H1 (cell line): Measurements from ENCODE around the gene AEBP1. TPM values are rescaled to one million over a fixed set of nuclear protein-coding genes. Genes with fewer than 3 reads are reported as not detected.

Source experiments
- CTCF ChIA-PET: fragments of 300-600 bp; sonication (Branson Sonifier 250); formaldehyde crosslinking; loops from one replicate; lab custom pipeline; 2021; ENCODE audit not compliant: partially characterized antibody; lab: Charles Lee
- POLR2A ChIA-PET: fragments of 300-600 bp; sonication (Branson Sonifier 250); formaldehyde crosslinking; loops from one replicate; lab custom pipeline; 2021; ENCODE audit warnings: inconsistent platforms; ENCODE audit not compliant: partially characterized antibody; lab: Charles Lee
- DNase-seq, 2 experiments: peaks; one replicate each; pipeline versions ENCODE4 v3.0.0 to v3.0.0-alpha.2; 2010 to 2022; ENCODE audit warnings: low spot score in 2 of 2, low read depth in 1 of 2, mixed read lengths in 1 of 2
- FAIRE-seq: peaks from 2 replicates; lab custom pipeline; 2011; peaks lifted over from hg19 to GRCh38; lab: Jason Lieb, UNC
- H2AFZ ChIP-seq: 2 replicates; pipeline ENCODE4 v1.8.1; 2012; ENCODE audit warnings: low read length, inconsistent platforms
- H2AK5ac ChIP-seq: 2 replicates; pipeline ENCODE4 v1.6.1; 2013; ENCODE audit warnings: low read depth, low read length
- H2BK120ac ChIP-seq: replicated peaks from 2 replicates; pipeline ENCODE3; 2013; ENCODE audit warnings: low read depth, low read length, inconsistent platforms
- H2BK12ac ChIP-seq: 2 replicates; pipeline ENCODE4 v1.6.1; 2013; ENCODE audit warnings: low read depth, low read length
- H2BK15ac ChIP-seq: 2 replicates; pipeline ENCODE4 v1.6.1; 2013; ENCODE audit warnings: low read length
- H2BK20ac ChIP-seq: 2 replicates; pipeline ENCODE4 v1.6.1; 2013; ENCODE audit warnings: low read length
- H2BK5ac ChIP-seq: 2 replicates; pipeline ENCODE4 v1.6.1; 2013; ENCODE audit warnings: low read depth, low read length
- H3K14ac ChIP-seq: 2 replicates; pipeline ENCODE4 v1.6.1; 2013; ENCODE audit warnings: inconsistent platforms; ENCODE audit not compliant: insufficient read length
- H3K18ac ChIP-seq: 2 replicates; pipeline ENCODE4 v1.6.1; 2013; ENCODE audit warnings: low read length; ENCODE audit errors: extremely low read depth
- H3K23ac ChIP-seq: 2 replicates; pipeline ENCODE4 v1.6.1; 2013; ENCODE audit warnings: inconsistent platforms; ENCODE audit not compliant: insufficient read length
- H3K23me2 ChIP-seq: 2 replicates; pipeline ENCODE4 v1.6.1; 2013; ENCODE audit warnings: low read depth, low read length
- H3K27ac ChIP-seq: 2 replicates; pipeline ENCODE4 v1.6.1; 2011; ENCODE audit warnings: low read depth, low read length, inconsistent platforms
- H3K27me3 ChIP-seq, 4 experiments: replicated peaks in 1 of 4; 1 replicate in 1 of 4; 2 replicates in 3 of 4; pipeline versions ENCODE4 v1.6.1 to v1.8.1; 2011 to 2013; ENCODE audit warnings: low read length in 3 of 4, mild to moderate bottlenecking in 3 of 4, inconsistent platforms in 2 of 4, mixed read lengths in 2 of 4, moderate library complexity in 1 of 4; ENCODE audit not compliant: control insufficient read depth in 3 of 4, insufficient read depth in 3 of 4; ENCODE audit errors: extremely low read depth in 1 of 4
- H3K36me3 ChIP-seq, 4 experiments: 2 replicates each; pipeline versions ENCODE4 v1.6.1 to v1.8.1; 2011 to 2013; ENCODE audit warnings: mild to moderate bottlenecking in 4 of 4, low read length in 3 of 4, moderate library complexity in 2 of 4, control low read depth in 1 of 4, inconsistent platforms in 1 of 4; ENCODE audit not compliant: insufficient read depth in 4 of 4, control insufficient read depth in 2 of 4
- H3K4ac ChIP-seq: replicated peaks from 2 replicates; pipeline ENCODE3; 2013; ENCODE audit warnings: low read length, low read depth, mixed read lengths, inconsistent platforms; ENCODE audit not compliant: insufficient read length
- H3K4me1 ChIP-seq, 4 experiments: replicated peaks in 1 of 4; 1 replicate in 1 of 4; 2 replicates in 3 of 4; pipeline versions ENCODE4 v1.6.1 to v1.8.1; 2011 to 2013; ENCODE audit warnings: low read length in 3 of 4, inconsistent platforms in 2 of 4, mixed read lengths in 1 of 4; ENCODE audit not compliant: insufficient read depth in 4 of 4, control insufficient read depth in 3 of 4
- H3K4me2 ChIP-seq, 2 experiments: 2 replicates each; pipeline versions ENCODE4 v1.6.1 to v1.8.1; 2011 to 2013; ENCODE audit warnings: low read depth in 2 of 2, low read length in 2 of 2, control low read depth in 1 of 2, inconsistent platforms in 1 of 2, mild to moderate bottlenecking in 1 of 2; ENCODE audit not compliant: insufficient read depth in 1 of 2
- H3K4me3 ChIP-seq, 4 experiments: fragments of 200-600, 300-600 bp in 1 of 4; sonication (generic), shearing (Covaris generic), sonication (Bioruptor Twin) in 1 of 4; 2 replicates each; pipeline versions ENCODE4 v1.5.1 to v1.8.1; 2011 to 2016; ENCODE audit warnings: low read length in 4 of 4, low read depth in 3 of 4, control low read depth in 2 of 4, inconsistent platforms in 2 of 4, mild to moderate bottlenecking in 2 of 4, mixed read lengths in 1 of 4, moderate library complexity in 1 of 4; ENCODE audit not compliant: insufficient read depth in 2 of 4; ENCODE audit errors: extremely low read depth in 1 of 4
- H3K56ac ChIP-seq: replicated peaks from 2 replicates; pipeline ENCODE3; 2013; ENCODE audit warnings: low read depth, mild to moderate bottlenecking, mixed read lengths, low read length, inconsistent platforms; ENCODE audit not compliant: insufficient read length
- H3K79me1 ChIP-seq: 2 replicates; pipeline ENCODE4 v1.6.1; 2013; ENCODE audit warnings: low read depth, low read length, control low read depth
- H3K79me2 ChIP-seq, 2 experiments: 2 replicates each; pipeline versions ENCODE4 v1.6.1 to v1.8.1; 2012 to 2013; ENCODE audit warnings: low read length in 2 of 2, mild to moderate bottlenecking in 2 of 2, inconsistent platforms in 1 of 2; ENCODE audit not compliant: insufficient read depth in 2 of 2, control insufficient read depth in 1 of 2
- H3K9ac ChIP-seq, 4 experiments: replicated peaks in 1 of 4; 1 replicate in 1 of 4; 2 replicates in 3 of 4; pipeline versions ENCODE4 v1.6.1 to v1.8.1; 2011 to 2013; ENCODE audit warnings: low read depth in 3 of 4, low read length in 3 of 4, control low read depth in 2 of 4, mild to moderate bottlenecking in 2 of 4, moderate library complexity in 2 of 4, inconsistent platforms in 1 of 4; ENCODE audit errors: extremely low read depth in 1 of 4
- H3K9me3 ChIP-seq, 2 experiments: 2 replicates each; pipeline versions ENCODE4 v1.6.1 to v1.8.1; 2012 to 2013; ENCODE audit warnings: mild to moderate bottlenecking in 2 of 2, moderate library complexity in 2 of 2, control low read depth in 1 of 2, inconsistent platforms in 1 of 2, low read depth in 1 of 2, low read length in 1 of 2, mixed read lengths in 1 of 2; ENCODE audit not compliant: insufficient read depth in 2 of 2
- H4K20me1 ChIP-seq, 2 experiments: replicated peaks in 1 of 2; 2 replicates each; pipeline versions ENCODE3 to v1.8.1; 2011 to 2013; ENCODE audit warnings: inconsistent platforms in 2 of 2, low read length in 2 of 2, mild to moderate bottlenecking in 1 of 2; ENCODE audit not compliant: insufficient read depth in 2 of 2, control insufficient read depth in 1 of 2
- H4K5ac ChIP-seq: 2 replicates; pipeline ENCODE4 v1.6.1; 2013; ENCODE audit warnings: low read length, low read depth, mixed read lengths, inconsistent platforms; ENCODE audit not compliant: insufficient read length
- H4K8ac ChIP-seq: 2 replicates; pipeline ENCODE4 v1.8.0; 2013; ENCODE audit warnings: mild to moderate bottlenecking, moderate library complexity, low read length, inconsistent platforms; ENCODE audit not compliant: insufficient read depth; ENCODE audit errors: extremely low read depth
- H4K91ac ChIP-seq: replicated peaks from 2 replicates; pipeline ENCODE3; 2013; ENCODE audit warnings: low read length, mixed read lengths, inconsistent platforms; ENCODE audit not compliant: insufficient read length
- BCL11A ChIP-seq, 2 experiments: IDR thresholded peaks; one replicate each; pipeline ENCODE4 v1.6.1; 2011; ENCODE audit warnings: low read depth in 2 of 2, low read length in 2 of 2, mild to moderate bottlenecking in 2 of 2
- CBX5 ChIP-seq: fragments of 300-800, 300-1000 bp; sonication (generic); IDR thresholded peaks from 2 replicates; pipeline ENCODE4 v1.7.1; 2016; ENCODE audit warnings: antibody characterized with exemption, low read length, low read depth
- CBX8 ChIP-seq: fragments of 300-800, 300-1000 bp; sonication (generic); IDR thresholded peaks from 2 replicates; pipeline ENCODE4 v1.7.1; 2016; ENCODE audit warnings: low read depth, low read length, borderline replicate concordance
- CEBPB ChIP-seq: IDR thresholded peaks from 2 replicates; pipeline ENCODE4 v1.6.1; 2012; ENCODE audit warnings: low read depth, low read length
- E2F6 ChIP-seq: IDR thresholded peaks from 2 replicates; pipeline ENCODE4 v1.6.1; 2012; ENCODE audit warnings: inconsistent platforms
- FOSL1 ChIP-seq: IDR thresholded peaks from 2 replicates; pipeline ENCODE4 v1.6.1; 2011; ENCODE audit warnings: mild to moderate bottlenecking, low read depth, low read length, moderate library complexity; ENCODE audit not compliant: insufficient read depth
- GABPA ChIP-seq: IDR thresholded peaks from 2 replicates; pipeline ENCODE4 v1.6.1; 2011; ENCODE audit warnings: mild to moderate bottlenecking, low read length, moderate library complexity, borderline replicate concordance; ENCODE audit not compliant: insufficient read depth
- GTF2F1 ChIP-seq: IDR thresholded peaks from 2 replicates; pipeline ENCODE4 v1.6.1; 2012; ENCODE audit warnings: low read depth, low read length, improper control_type of control experiment, borderline replicate concordance
- KDM1A ChIP-seq: fragments of 200-600, 300-600 bp; sonication (generic); IDR thresholded peaks from 2 replicates; pipeline ENCODE4 v1.7.1; 2016; ENCODE audit warnings: mild to moderate bottlenecking, low read length, borderline replicate concordance
- KDM5A ChIP-seq: fragments of 200-600 bp; IDR thresholded peaks from 2 replicates; pipeline ENCODE4 v1.7.1; 2012; ENCODE audit warnings: mild to moderate bottlenecking, low read length, inconsistent platforms, mixed read lengths
- NRF1 ChIP-seq: IDR thresholded peaks from 2 replicates; pipeline ENCODE4 v1.6.1; 2011; ENCODE audit warnings: mild to moderate bottlenecking, low read depth, low read length, improper control_type of control experiment
- RFX5 ChIP-seq: IDR thresholded peaks from 2 replicates; pipeline ENCODE4 v1.6.1; 2011; ENCODE audit warnings: low read depth, low read length, improper control_type of control experiment, borderline replicate concordance
- RXRA ChIP-seq: IDR thresholded peaks from 2 replicates; pipeline ENCODE4 v1.6.1; 2011; ENCODE audit warnings: low read depth, mild to moderate bottlenecking, low read length, moderate library complexity; ENCODE audit not compliant: insufficient read depth
- SIRT6 ChIP-seq: IDR thresholded peaks from one replicate; pipeline ENCODE4 v1.7.1; 2012; ENCODE audit warnings: low read length, inconsistent platforms
- WGBS, 2 experiments: shearing (Covaris generic) in 1 of 2; methylation state at CpG; one replicate each; pipeline versions ENCODE4 v1.1.6 to v1.1.7; 2013 to 2015; ENCODE audit warnings: low lambda C conversion rate in 2 of 2, mixed read lengths in 2 of 2, inconsistent platforms in 1 of 2, low coverage in 1 of 2, missing lambda C conversion rate in 1 of 2; ENCODE audit not compliant: insufficient replicate concordance in 2 of 2, insufficient coverage in 1 of 2, insufficient read length in 1 of 2; ENCODE audit errors: extremely low coverage in 1 of 2, missing lambda C conversion rate in 1 of 2; 5-methylcytosine and 5-hydroxymethylcytosine counted together
- polyA plus RNA-seq, 7 experiments: library from polyadenylated mRNA; depleted of rRNA in 3 of 7; stranded (reverse) in 5 of 7; unstranded in 2 of 7; fragments of >200 nt in 5 of 7; fragments of 200-250 nt in 2 of 7; gene quantifications; 1 replicate in 5 of 7; 2 replicates in 1 of 7; 4 replicates in 1 of 7; pipeline versions ENCODE4 v1.2.1 to v1.2.3, GENCODE V29; 2011 to 2013; ENCODE audit warnings: missing spikeins in 2 of 7, mixed read lengths in 2 of 7
- total RNA-seq: library from RNA; stranded (reverse); fragmentation: NEBNext Ultra II Directional; extraction: Animal tissue kit (Norgen Biotek cat#: 25700); gene quantifications from 2 replicates; pipeline ENCODE4 v1.2.1, GENCODE V29; 2021

AEBP1 gene
- total and polyA plus RNA-seq, 2 of the 8 experiments (the other 6 are each of a cell fraction or from before 2014, with no cell fraction given): 10.4 to 41.2 TPM

GRCh38 chr7:44078521-44078920 is 25.6 kb upstream of the AEBP1 start:
- ChIA-PET POLR2A (interaction anchor here (1.0 to 5.5 kb wide), 2 partner anchors 8 to 13 kb away, joined by 3 to 48 read pairs; partner anchors contain the start of gene PGAM2), CTCF (interaction anchor here (0.9 to 1.0 kb wide), 2 partner anchors 15 to 118 kb away, joined by 3 to 4 read pairs; no protein-coding TSS in a partner anchor)
- Histone ChIP-seq H2BK12ac (no peak overlapping the region), H4K20me1 (peaks cover 0 to 8% of the 10 kb centered on the region in 2 experiments), H3K4me3 (no peak overlapping the region), H3K27me3 (no peaks in the 10 kb centered on the region; a peak in 1 of 7 replicates), H3K4me1 (no peaks in the 10 kb centered on the region), H4K91ac (no peak overlapping the region), H3K4me2 (no peak overlapping the region), H2BK5ac (no peak overlapping the region), H2AFZ (no peak overlapping the region), H4K8ac (no peak overlapping the region), H3K27ac (no peak overlapping the region), H3K79me2 (no peaks in the 10 kb centered on the region), H3K9me3 (no peaks in the 10 kb centered on the region), H3K23ac (no peak overlapping the region), H3K14ac (no peak overlapping the region), H3K4ac (no peak overlapping the region), H4K5ac (no peak overlapping the region), H3K18ac (no peak overlapping the region), H2AK5ac (no peak overlapping the region), H3K36me3 (peaks cover 12 to 20% (median 15%) of the 10 kb centered on the region in 4 experiments), H3K79me1 (no peaks in the 10 kb centered on the region), H2BK20ac (no peak overlapping the region), H3K56ac (no peak overlapping the region), H3K9ac (no peak overlapping the region), H3K23me2 (peaks cover 4% of the 10 kb centered on the region; the same call in 1 of the 2 replicates), H2BK15ac (no peak overlapping the region), H2BK120ac (no peak overlapping the region)
- DNase-seq (no peak), FAIRE-seq (no peak)
- 86% methylated on average over 8 of the region's 8 CpGs; no CpG with 5 or more reads in 1 of the 2 experiments for WGBS, 2 experiments
- no peak for TF ChIP-seq CBX5
- no peak for TF ChIP-seq KDM1A
- TF ChIP-seq GABPA: no peak
- no peak for TF ChIP-seq FOSL1
- no peak for TF ChIP-seq CBX8
- no peak for TF ChIP-seq NRF1
- no peak for TF ChIP-seq GTF2F1
- TF ChIP-seq BCL11A (IDR thresholded peaks at IDR 0.05; ENCODE audit: low read depth in 2 of 2, low read length in 2 of 2): no peak
- no peak for TF ChIP-seq E2F6
- TF ChIP-seq RFX5: no peak
- TF ChIP-seq CEBPB: no peak
- no peak for TF ChIP-seq SIRT6
- TF ChIP-seq RXRA: no peak
- no peak for TF ChIP-seq KDM5A
